ENCODE measurements around the gene AADACL3.

GRCh38 chr1:12697397-12697796 is 18.5 kb upstream of the AADACL3 start:
- TF ChIP-seq CTCF (IDR thresholded peaks at IDR 0.05) (no peak), EP300 (IDR thresholded peaks at IDR 0.05) (no peak)
